RPMI7951 (cell line): ENCODE data around the gene EDEM1. TPM values are rescaled to one million over a fixed set of nuclear protein-coding genes. Genes with fewer than 3 reads are reported as not detected.

Experiments
- total RNA-seq: library from RNA; depleted of rRNA; stranded (reverse); fragments of >200 nt; shearing (Covaris generic); gene quantifications from 2 replicates; pipeline ENCODE4 v1.2.3, GENCODE V29; 2014; rRNA removed

EDEM1 gene
- total RNA-seq, 1 experiment from 2014 or later, result 17.3 TPM

Other genes with a start within 250 kb of the EDEM1 start
- gene BHLHE40, start 208.3 kb upstream of the EDEM1 start, total RNA-seq, result 43.2 and 62.8 TPM in 2 replicates
- 50.8 and 65.8 TPM in 2 replicates for gene ARL8B, start 65.4 kb upstream of the EDEM1 start, total RNA-seq